GM12878 (cell line): ENCODE measurements around the gene UNC119B.

Source experiments
- MYC ChIP-seq: IDR thresholded peaks from 2 replicates; pipeline ENCODE4 v1.6.1; 2011; ENCODE audit warnings: mild to moderate bottlenecking, low read length, moderate library complexity, inconsistent platforms; ENCODE audit not compliant: insufficient read depth, insufficient replicate concordance, insufficient read length, severe bottlenecking
- NR2C2 ChIP-seq: IDR thresholded peaks from 2 replicates; pipeline ENCODE4 v1.6.1; 2011; ENCODE audit warnings: borderline replicate concordance, low read depth; ENCODE audit not compliant: control insufficient read depth, insufficient read length
- SRF ChIP-seq, 2 experiments: IDR thresholded peaks; 2 replicates each; pipeline ENCODE4 v1.6.1; 2011; ENCODE audit warnings: low read depth in 2 of 2, low read length in 2 of 2, mild to moderate bottlenecking in 1 of 2, moderate library complexity in 1 of 2
- TF ChIP-seq, protein P1 (sequence below), 3 experiments: IDR thresholded peaks in 2 of 3; conservative IDR thresholded peaks in 1 of 3; 2 replicates each; pipeline ENCODE4 v1.5.1; 2011; ENCODE audit warnings: low read depth in 3 of 3, low read length in 3 of 3, mild to moderate bottlenecking in 3 of 3, control low read depth in 2 of 3, moderate library complexity in 2 of 3, inconsistent platforms in 1 of 3, mixed read lengths in 1 of 3; ENCODE audit not compliant: control insufficient read depth in 2 of 3, insufficient read depth in 1 of 3; ENCODE audit errors: extremely low read depth in 1 of 3

DNA sequence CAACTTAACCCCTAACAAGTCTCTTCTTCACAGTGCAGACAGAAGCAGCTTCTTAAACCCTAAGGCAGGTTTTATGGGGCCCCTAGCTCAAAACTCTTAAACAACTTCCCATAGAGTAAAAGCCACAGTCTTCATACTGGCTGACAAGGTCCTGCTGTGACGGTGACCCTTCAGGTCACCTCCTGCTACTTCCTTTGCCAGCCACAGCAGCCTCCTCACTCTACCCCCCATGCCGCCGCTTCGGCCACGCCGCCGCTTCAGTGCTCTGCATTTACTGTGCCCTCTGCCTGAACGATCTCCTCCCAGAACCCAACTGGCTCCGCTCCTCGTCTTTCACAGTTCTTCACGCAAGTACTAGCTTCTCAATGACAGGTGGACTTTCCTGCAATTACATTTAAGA lies 60.8 kb downstream of the UNC119B start:
- no peak for TF ChIP-seq MYC
- no peak for TF ChIP-seq NR2C2
- no peak for TF ChIP-seq SRF (IDR thresholded peaks at IDR 0.05; ENCODE audit: low read depth in 2 of 2, low read length in 2 of 2)
- TF ChIP-seq, protein P1, sequence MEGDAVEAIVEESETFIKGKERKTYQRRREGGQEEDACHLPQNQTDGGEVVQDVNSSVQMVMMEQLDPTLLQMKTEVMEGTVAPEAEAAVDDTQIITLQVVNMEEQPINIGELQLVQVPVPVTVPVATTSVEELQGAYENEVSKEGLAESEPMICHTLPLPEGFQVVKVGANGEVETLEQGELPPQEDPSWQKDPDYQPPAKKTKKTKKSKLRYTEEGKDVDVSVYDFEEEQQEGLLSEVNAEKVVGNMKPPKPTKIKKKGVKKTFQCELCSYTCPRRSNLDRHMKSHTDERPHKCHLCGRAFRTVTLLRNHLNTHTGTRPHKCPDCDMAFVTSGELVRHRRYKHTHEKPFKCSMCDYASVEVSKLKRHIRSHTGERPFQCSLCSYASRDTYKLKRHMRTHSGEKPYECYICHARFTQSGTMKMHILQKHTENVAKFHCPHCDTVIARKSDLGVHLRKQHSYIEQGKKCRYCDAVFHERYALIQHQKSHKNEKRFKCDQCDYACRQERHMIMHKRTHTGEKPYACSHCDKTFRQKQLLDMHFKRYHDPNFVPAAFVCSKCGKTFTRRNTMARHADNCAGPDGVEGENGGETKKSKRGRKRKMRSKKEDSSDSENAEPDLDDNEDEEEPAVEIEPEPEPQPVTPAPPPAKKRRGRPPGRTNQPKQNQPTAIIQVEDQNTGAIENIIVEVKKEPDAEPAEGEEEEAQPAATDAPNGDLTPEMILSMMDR (IDR thresholded peaks at IDR 0.05 in 2 of 3, conservative IDR thresholded peaks at IDR 0.05 in 1 of 3; ENCODE audit: control insufficient read depth in 2 of 3, extremely low read depth in 1 of 3, insufficient read depth in 1 of 3, low read depth in 3 of 3, low read length in 3 of 3), result no peak
